Gastrocnemius medialis (tissue), 4 donors: ENCODE data around the gene VIP.

Experiments
- CTCF ChIP-seq, 5 experiments: fragments of 450-650 bp in 3 of 5; fragments of 200-600 bp in 2 of 5; sonication (generic) in 2 of 5; IDR thresholded peaks in 4 of 5; conservative IDR thresholded peaks in 1 of 5; 1 replicate in 4 of 5; 2 replicates in 1 of 5; pipeline ENCODE4 v1.5.1; 2016 to 2019; ENCODE audit warnings: antibody characterized with exemption in 5 of 5, mild to moderate bottlenecking in 3 of 5, moderate library complexity in 3 of 5
- POLR2A ChIP-seq, 2 donors: fragments of 450-650 bp; IDR thresholded peaks; one replicate each; pipeline ENCODE4 v1.6.1; 2017; ENCODE audit warnings: antibody characterized with exemption in 2 of 2, mild to moderate bottlenecking in 2 of 2, moderate library complexity in 2 of 2

- TF ChIP-seq POLR2A (IDR thresholded peaks at IDR 0.05) (no peak), CTCF (IDR thresholded peaks at IDR 0.05 in 4 of 5, conservative IDR thresholded peaks at IDR 0.05 in 1 of 5) (no peak)
Observed at GRCh38 chr6:152769993-152770392, 19.4 kb downstream of the VIP start.
